Umbilical cord (tissue), 2 donors: Measurements from ENCODE around the gene PIGK. TPM values are rescaled to one million over a fixed set of nuclear protein-coding genes. Genes with fewer than 3 reads are reported as not detected.
A peak's percentile ranks its signal among the peaks of the same experiment; 100 is the strongest.
"Not testable (repeated sequence)": the region's sequence is repeated elsewhere in the genome, so short reads cannot be mapped to it uniquely, and the experiment has no call there.

Experiments used
- DNase-seq: peaks from one replicate; pipeline ENCODE4 v3.0.0-alpha.2; 2015; ENCODE audit warnings: low spot score
- total RNA-seq: library from RNA; depleted of rRNA; stranded (reverse); fragments of >200 nt; gene quantifications from one replicate; pipeline ENCODE4 v1.2.3, GENCODE V29; 2014; ENCODE audit warnings: low replicate concordance; ENCODE audit not compliant: insufficient read depth

Gene PIGK
- 31.5 TPM for total RNA-seq

DNA sequence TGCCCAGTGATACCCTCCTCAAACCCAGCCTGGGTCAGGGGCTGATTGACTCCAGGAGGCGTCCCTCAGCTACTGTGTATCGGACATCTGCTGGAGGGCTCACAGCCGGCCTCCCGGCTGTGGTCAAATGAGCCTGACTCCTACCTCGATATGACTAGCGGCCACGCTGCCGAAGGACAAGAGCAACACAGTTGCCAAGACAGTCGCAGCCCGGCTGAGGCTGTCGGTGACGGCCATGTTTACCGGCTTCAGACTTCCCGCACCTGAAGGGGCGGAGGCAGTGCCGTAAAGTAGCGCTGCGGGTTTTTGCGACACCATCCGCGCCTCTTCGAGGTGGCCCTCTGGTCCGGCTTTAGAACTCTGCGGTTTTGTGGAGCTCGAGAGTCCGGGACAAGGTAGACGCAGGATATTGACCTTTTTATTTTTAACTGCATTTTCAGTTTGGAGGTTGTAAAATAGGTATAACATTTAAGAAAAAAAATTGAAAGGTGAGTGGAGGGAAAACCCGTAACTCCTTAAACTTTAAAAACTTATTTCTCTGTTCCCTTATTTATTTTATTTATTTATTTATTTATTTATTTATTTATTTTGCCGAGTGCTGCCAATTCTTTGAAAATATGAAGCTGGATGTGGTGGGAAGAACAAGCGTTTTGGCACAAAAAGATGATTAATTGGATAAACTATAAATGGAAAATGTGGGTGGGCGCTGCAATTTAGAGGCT is at the start of gene PIGK:
Gene PIGK (minus strand): TSS at position 265 of the 722 bp plus-strand sequence. CDS start 28 bp downstream, at position 237.
- peak; percentile 91 for DNase-seq

DNA sequence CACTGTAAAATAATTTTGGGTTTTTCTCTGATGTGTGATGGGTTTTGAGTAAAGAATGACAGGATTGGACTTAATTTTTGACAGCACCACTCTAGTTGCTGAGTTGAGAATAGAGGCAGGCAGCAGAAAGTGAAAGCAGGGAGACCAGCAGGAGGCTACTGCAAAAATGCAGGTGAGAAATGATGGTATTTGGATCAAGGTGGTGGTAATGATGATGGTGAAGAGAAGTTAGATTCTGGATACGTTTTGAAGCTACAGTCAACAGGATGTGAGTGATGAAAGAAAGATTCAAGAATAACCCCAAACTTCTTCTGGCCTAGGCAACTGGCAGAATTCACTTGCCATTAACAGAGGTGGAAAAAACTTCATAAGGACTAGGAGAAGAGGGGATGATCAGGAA is 47.8 kb upstream of the PIGK start:
- DNase-seq, result no peak

DNA sequence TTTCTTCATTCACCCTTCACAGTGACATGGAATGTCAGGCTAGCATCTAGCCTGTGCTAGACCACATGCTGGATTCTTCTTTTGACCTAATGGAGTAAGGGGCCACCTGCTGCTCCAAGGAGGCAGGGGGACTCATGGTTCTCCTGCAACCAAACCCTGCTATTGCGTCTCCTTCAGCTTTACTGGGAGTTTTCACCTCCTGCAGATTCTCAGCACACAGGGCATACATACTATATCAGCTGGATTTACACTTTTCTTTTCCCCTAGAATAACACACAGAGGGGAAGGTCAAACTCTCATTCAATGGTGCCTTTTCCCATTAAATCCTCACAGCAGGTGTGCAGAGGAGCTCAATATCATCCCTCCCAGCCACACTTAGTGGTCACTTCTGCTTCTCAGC is 46.0 kb upstream of the PIGK start:
- DNase-seq, result no peak

DNA sequence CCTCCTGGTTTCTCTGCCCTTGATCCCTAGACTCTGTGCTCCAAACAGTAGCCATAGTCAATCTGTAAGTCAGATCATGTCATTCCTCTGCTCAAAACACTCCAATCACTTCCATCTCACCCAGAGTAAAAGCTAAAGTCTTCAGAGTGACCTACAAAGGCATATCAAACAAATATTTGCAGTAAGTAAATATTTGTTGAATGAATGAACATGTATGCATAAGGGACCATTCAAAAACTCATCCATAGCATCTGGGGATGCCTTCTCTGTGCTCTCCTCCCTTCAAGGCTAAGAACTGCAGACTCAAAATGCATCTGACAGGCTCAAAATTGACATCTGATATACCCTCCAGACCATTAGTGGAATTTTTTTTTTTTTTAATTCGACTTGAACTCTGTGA is 44.5 kb upstream of the PIGK start:
- no peak for DNase-seq

DNA sequence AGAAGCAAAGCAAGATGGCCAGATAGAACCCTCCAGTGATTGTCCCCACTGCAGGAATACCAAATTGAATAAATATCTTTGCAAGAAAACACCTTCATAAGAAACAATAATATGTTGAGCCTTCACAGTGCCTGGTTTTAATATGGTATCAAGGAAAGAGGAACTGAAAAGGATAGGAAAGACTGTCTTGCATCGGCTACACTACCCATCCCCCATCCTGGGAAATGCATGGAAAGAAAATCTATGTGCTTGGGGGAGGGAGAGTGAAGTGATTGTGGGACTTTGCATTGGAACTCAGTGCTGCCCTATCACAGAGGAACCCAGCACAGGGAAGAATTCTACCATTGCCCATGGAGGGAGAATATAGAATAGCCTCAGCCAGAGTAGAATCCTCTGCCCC is 34.0 kb upstream of the PIGK start:
- no peak for DNase-seq

DNA sequence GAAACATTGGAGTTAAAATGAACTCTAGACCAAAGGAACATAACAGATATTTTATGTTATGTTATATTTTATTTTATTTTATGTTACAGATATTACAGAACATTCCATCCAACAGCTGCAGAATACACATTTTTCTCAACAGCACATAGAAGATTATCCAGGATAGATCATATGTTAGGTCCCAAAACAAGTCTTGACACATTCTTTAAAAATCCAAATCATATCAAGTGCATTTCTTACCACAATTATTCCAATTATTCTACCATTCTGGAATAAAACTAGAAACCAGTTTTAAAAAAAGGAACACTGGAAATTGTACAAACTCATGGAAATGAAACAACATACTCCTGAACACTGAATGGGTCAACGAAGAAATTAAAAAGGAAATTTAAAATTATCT is 30.9 kb upstream of the PIGK start:
- DNase-seq, result no peak

DNA sequence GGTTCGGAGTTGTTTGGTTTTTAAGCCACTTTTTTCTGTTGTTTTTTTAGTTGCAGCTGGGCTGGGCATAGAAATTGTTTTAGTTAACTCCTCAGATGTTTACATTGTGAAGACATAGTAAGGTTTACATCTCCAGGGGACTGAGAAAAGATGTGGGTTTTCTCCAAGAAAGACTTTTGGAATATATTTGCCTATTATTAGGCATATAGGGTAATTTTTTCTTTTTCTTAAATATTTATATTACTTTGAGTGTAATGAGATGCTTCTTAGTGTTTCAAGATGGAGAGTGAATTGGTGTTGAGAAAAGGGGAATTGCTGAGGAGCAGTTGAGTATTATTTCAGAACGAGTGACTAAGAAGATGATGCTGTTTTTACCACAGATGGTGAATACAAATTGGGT is 26.6 kb upstream of the PIGK start:
- no peak for DNase-seq

DNA sequence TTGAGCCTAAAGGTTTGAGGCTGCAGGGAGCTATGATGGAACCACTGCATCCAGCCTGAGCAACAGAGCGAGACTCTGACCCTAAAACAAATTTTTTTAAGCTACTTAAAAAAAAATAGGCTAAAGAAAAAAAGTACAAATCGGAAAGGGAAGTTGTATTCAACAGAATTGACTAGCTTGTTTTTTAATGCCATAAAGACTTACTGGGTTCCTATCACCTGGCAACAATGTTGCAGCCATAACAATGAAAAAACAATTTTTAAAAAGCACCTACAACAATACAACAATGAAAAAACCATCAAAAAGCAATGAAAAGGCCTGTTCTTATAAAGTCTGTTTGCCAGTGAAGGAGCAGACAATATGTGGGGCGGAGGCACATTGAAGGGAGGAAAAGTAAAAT is 20.1 kb upstream of the PIGK start:
- DNase-seq, result no peak

DNA sequence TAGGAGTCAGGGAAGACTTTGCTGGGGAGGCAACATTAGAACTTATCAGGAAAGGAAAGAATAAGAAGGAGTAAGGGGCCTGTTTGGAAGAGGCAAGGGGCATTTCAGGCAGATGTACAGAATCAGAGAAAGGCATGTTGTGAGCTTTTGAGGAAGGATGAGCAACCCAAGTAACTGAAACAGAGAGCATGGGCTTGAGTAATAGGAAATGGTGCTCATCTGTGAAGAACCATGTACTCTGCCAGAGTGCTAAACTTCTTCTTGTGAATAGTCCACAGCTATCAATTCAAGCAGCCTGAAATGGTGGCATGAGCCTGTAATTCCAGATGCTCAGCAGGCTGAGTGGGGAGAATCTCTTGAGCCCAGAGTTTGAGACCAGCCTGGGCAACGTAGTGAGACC is 19.2 kb upstream of the PIGK start:
- no peak for DNase-seq

DNA sequence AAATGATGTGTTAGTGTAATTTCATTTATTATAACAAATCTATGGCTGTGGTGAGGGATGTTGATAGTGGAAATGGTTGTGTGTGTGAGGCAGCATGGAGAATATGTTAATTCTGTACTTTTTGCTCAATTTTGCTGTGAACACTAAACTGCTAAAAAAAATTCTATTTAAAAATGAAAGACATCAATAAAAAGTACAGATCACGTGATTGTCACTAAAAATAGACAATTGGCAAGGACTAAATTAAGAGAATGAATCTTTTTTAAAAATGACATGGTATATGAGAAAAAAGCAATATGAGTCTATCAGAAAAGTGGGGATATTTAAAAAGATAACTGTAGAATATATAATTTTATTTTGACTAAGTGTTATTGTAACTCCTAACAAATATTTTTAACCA is 15.7 kb upstream of the PIGK start:
- DNase-seq, result no peak

DNA sequence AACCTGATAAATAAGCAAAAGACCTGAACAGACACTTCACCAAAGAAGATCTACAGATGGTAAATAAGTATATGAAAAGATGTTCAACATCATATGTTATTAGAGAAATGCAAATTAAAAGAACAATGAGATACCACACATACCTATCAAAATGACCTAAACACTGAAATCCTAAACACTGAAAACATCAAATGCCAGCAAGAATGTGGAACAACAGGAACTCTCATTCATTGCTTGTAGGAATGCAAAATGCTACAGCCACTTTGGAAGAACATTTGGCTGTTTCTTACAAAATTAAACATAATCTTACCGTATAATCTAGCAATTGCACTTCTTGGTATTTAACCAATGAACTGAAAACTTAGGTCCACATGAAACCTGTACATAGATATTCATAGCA is 14.9 kb upstream of the PIGK start:
- DNase-seq, result no peak

DNA sequence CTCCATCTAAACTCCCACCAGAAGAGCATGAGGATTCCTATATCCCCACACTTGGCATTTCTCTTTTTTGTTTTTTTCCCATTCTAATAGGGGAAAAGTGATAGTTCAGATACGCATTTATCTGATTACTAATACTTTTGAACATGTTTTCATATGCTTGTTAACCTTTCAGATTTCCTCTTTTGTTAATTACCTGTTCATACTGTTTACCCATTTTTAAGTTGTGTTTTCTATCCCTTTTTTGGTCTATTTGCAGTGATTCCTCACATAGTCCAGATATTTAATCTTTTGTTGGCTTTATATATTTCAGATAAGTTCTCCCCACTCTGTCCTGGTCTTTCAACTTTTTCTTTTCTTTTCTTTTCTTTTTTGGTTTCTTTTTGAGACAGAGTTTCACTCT is 13.6 kb upstream of the PIGK start:
- no peak for DNase-seq

DNA sequence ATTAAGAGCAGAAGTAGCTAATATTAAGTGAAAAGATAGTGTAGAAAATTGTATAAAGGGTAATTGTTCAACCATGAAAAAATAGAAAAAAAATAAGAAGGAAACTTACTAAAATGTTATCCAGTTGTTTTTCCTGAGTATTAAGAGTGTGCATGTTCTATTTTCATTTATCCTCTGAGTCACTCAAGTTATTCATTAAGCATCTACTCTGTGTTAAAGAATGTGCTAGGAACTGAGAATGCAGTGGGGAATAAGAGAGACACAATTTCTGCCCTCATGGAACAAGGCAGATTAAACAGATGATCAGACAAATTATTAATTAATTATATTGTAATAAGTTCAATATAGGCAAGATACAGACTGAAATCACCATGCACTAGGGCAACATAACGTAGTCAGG is 10.8 kb upstream of the PIGK start:
- no peak for DNase-seq

DNA sequence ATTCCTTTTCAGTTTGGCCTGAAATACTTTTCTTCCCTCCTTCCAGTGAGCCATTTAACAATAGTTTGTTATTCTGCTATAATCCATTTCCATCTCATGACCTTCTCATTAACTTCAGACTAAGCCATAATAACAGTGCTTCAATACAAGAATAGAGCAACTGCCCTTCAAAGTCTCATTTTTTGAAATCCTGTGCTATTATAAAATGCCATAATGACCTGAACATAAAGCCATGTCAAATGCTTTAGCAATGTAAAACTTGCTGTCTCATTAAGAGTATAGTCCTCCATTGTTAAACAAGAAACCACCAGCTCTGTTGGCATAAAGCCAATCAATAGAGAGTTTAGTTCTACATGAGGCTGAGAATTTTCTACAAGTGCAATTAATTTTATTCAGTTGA is 9.6 kb upstream of the PIGK start:
- no peak for DNase-seq

DNA sequence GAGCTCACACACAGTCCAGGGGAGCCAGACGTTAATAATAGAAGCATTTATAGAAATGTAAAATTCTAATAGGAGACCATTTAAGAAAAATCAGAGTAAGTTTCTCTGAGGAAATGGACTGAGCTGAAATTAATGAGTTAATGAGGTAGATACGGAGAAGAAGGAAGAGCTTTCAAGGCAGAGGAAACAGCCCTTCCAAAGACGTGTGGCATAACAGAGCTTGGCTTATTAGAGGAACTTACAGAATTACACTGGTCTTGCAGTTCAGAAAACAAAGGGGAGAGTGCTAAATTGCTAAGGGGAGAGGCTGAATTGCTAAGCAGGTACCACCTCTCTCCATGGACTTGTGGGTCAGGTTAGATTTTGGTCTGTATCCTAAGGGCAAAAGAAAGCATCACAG is 8.2 kb upstream of the PIGK start:
- no peak for DNase-seq

DNA sequence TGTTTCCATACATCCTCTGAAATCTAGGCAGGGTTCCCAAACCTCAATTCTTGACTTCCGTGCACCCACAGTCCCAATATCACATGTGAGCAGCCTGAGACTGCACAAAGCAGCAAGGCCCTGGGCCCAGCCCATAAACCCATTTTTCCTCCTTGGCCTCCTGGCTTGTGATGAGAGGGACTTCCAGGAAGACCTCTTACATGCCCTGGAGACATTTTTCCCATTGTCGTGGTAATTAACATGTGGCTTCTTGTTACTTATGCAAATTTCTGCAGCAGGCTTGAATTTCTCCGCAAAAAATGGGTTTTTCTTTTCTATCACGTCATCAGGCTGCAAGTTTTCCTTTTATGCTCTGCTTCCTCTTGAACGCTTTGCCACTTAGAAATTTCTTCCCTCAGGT is 3.3 kb upstream of the PIGK start:
- no peak for DNase-seq

DNA sequence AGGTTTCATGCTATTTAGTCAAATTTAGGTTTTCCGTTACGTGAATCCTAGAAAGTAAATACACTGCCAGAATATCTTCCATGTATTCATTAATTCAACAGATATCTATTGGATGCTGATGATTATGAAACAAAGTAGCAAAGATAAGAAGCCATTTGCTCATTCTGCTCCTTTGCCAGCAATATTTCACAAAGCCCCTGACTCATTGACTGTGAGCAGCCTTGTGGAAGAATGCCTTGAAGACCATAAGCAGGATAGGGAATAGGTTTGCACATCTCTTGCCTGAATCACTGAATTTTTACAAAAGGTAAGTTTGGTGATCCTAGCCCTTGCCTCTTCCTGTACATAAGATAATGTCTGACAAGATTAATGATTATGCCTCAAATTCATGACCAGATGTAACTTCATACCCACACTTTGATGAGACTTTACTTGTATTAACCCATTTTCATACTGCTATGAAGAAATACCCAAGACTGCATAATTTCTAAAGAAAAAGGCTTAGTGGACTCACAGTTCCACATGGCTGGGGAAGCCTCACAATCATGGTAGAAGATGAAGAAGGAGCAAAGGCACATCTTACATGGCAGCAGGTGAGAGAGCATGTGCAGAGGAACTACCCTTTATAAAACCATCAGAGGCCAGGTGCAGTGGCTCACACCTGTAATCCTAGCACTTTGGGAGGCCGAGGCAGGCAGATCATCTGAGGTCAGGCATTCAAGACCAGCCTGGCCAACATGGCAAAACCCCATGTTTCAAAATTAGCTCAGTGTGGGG is 1.6 kb upstream of the PIGK start:
- no peak for DNase-seq

DNA sequence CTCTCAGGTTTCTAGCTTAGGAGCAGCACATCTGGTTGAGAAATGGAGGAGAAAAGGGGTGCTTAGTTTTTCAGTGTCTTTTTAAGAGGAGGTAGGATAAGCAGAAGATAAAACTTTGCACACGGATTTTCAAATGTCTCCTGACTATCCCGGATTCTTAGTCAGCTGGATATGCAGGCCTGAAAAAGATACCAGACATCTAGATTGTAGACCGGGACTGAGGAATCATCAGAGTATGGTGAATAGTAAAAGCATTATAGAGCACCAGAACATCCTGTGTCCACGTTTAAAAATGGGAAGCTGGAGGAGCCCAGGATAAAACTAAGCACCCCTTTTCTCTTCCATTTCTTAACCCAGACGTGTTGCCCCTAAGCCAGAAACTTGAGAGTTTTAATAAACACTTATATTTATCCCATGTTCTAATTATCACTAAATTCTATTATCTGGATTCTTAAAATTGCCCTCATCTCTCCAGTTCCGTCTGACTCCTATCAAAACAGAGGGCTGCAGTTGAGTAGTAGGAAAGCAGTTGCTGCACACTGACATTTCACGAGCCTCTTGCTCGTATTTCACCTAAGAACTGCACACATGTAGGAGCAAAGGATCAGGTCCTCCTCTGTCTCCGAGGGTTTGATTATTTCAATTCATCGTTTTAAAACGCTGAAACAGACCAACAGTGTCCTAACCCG is 609 bp downstream of the PIGK start:
- DNase-seq, result no peak

DNA sequence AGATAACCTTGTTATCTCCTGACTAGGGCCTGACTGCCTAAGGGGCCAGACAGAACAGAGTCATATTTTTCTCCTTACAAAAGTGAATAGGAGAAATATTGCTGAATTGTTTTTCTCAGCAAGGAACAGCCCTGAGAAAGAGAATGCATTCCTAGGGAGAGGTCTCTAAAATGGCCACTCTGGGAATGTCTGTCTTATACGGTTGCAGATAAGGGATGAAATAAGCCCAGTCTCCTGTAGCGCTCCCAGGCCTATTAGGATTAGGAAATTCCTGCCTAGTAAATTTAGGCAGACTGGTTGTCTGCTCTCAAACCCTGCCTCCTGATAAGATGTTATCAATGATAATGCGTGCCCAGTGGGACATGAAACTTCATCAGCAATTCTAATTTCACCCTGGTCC is 15.2 kb downstream of the PIGK start:
- not testable (repeated sequence) for DNase-seq

DNA sequence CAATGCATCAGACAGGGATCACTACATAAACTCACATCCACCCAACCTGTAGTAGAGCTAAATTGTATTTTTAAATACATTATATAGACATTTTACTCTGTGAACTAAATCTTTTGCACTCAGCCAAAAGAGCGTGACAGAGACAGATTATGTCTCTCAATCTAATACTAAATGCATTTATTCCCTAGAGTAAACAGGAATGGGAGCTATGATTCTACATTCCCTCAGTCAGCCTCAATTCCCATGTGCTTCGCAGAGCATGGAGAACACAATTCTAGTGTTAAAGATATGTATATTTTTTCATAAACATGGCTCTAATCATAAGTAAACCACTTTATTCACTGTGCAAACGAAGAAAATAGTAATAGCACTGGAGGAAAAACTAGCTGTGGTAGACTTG is 16.5 kb downstream of the PIGK start:
- no peak for DNase-seq

DNA sequence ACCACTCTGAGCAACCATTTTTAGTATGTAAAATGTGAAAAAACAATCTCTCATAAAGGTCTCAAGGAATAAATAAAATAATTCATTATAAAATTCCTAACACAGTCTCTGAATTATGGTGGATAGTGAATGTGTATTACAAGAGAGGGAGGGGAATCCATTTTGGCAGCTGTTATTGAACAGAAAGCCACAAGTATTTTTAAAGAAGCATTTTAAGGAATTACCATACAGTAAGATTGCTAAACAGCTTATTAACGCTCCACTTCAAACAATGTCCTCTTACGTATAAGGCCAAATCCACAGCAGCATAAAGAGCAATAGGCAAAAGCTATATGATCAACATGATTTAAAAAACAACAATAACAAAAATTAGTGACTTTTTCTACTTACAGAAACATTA is 18.4 kb downstream of the PIGK start:
- DNase-seq, result no peak

DNA sequence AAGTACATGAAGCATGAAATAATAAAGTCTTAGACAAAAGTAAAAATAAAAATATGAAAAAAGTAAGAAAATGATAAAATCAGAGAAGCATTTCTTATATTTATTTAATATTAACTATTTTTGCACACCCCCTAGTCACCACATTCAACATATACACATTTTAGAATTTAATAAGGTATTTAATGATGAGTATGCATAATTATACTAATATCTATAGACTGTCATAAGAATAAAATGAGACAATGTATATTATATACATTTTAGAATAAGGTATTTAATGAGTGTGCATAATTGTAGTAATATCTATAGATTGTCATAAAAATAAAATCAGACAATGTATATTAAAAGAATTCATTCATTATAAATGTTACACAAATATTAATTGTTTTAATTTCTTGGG is 18.9 kb downstream of the PIGK start:
- no peak for DNase-seq

DNA sequence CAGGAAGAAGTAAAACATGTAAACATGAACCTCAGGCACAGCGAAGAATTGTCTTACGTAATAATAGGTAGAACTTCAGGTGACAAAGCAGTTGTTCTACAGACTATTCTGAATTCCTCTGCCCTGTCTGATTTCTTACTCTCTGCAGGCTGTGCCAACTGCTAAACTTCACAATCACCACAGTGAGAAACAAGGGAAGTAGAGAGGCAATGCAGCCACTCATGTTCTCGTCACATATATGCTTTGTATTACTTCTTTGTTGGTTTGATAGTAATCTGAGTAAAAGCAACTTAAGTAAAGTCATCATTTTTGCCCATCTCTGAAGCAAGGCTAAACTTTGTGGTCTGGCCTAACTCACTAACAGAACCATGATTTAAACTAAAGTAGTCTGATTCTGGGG is 21.9 kb downstream of the PIGK start:
- no peak for DNase-seq
